Ishikawa (cell line): ENCODE data around the gene TPD52L2.

Source experiments
- CEBPB ChIP-seq: IDR thresholded peaks from 2 replicates; pipeline ENCODE4 v1.6.1; 2012
- CREB1 ChIP-seq: IDR thresholded peaks from 2 replicates; pipeline ENCODE4 v1.6.1; 2012; ENCODE audit warnings: low read depth
- EGR1 ChIP-seq: IDR thresholded peaks from 2 replicates; pipeline ENCODE4 v1.6.1; 2012
- EP300 ChIP-seq: IDR thresholded peaks from 2 replicates; pipeline ENCODE4 v1.6.1; 2012; ENCODE audit warnings: borderline replicate concordance
- FOXM1 ChIP-seq: IDR thresholded peaks from 2 replicates; pipeline ENCODE4 v1.6.1; 2012; ENCODE audit warnings: low read depth, borderline replicate concordance
- MAX ChIP-seq: IDR thresholded peaks from 2 replicates; pipeline ENCODE4 v1.6.1; 2012
- NFIC ChIP-seq: IDR thresholded peaks from 2 replicates; pipeline ENCODE4 v1.6.1; 2012
- RAD21 ChIP-seq: IDR thresholded peaks from 2 replicates; pipeline ENCODE4 v1.6.1; 2012; ENCODE audit warnings: low read depth
- TAF1 ChIP-seq: IDR thresholded peaks from 2 replicates; pipeline ENCODE4 v1.6.1; 2012; ENCODE audit warnings: low read depth, mild to moderate bottlenecking
- TCF12 ChIP-seq: IDR thresholded peaks from 2 replicates; pipeline ENCODE4 v1.6.1; 2012; ENCODE audit warnings: low read depth
- TEAD4 ChIP-seq: IDR thresholded peaks from 2 replicates; pipeline ENCODE4 v1.6.1; 2012
- USF1 ChIP-seq: IDR thresholded peaks from 2 replicates; pipeline ENCODE4 v1.6.1; 2012
- ZBTB7A ChIP-seq: IDR thresholded peaks from 2 replicates; pipeline ENCODE4 v1.6.1; 2012; ENCODE audit warnings: low read depth
- TF ChIP-seq, protein P1 (sequence below): IDR thresholded peaks from 2 replicates; pipeline ENCODE4 v1.6.1; 2012; ENCODE audit warnings: low read depth, mild to moderate bottlenecking

TPD52L2 gene

DNA sequence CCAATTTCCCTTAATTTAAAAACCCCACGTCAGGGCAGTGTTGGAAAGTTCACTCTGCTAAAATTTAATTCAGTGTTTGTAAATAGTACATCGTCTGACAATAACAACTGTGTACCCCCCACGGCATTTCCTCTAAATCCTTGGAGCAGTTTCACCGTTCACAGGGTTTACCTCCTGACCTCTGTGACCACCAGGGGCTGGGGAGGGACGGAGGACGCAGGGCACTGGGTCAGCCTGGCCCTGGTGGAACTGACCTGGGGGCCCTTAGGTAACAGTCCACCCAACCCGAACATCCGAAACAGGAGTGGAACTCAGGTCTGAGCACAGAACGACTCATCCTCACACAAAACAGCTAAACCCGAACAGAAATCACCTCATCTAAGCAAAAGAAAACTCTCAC, 36.1 kb upstream of the TPD52L2 start:
- TF ChIP-seq MAX (no peak), CEBPB (no peak), TEAD4 (no peak), USF1 (no peak), ZBTB7A (no peak), EGR1 (no peak), EP300 (no peak), TCF12 (no peak), RAD21 (no peak), CREB1 (no peak), TAF1 (no peak), FOXM1 (no peak), NFIC (no peak)
- TF ChIP-seq, protein P1, sequence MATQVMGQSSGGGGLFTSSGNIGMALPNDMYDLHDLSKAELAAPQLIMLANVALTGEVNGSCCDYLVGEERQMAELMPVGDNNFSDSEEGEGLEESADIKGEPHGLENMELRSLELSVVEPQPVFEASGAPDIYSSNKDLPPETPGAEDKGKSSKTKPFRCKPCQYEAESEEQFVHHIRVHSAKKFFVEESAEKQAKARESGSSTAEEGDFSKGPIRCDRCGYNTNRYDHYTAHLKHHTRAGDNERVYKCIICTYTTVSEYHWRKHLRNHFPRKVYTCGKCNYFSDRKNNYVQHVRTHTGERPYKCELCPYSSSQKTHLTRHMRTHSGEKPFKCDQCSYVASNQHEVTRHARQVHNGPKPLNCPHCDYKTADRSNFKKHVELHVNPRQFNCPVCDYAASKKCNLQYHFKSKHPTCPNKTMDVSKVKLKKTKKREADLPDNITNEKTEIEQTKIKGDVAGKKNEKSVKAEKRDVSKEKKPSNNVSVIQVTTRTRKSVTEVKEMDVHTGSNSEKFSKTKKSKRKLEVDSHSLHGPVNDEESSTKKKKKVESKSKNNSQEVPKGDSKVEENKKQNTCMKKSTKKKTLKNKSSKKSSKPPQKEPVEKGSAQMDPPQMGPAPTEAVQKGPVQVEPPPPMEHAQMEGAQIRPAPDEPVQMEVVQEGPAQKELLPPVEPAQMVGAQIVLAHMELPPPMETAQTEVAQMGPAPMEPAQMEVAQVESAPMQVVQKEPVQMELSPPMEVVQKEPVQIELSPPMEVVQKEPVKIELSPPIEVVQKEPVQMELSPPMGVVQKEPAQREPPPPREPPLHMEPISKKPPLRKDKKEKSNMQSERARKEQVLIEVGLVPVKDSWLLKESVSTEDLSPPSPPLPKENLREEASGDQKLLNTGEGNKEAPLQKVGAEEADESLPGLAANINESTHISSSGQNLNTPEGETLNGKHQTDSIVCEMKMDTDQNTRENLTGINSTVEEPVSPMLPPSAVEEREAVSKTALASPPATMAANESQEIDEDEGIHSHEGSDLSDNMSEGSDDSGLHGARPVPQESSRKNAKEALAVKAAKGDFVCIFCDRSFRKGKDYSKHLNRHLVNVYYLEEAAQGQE, result no peak

DNA sequence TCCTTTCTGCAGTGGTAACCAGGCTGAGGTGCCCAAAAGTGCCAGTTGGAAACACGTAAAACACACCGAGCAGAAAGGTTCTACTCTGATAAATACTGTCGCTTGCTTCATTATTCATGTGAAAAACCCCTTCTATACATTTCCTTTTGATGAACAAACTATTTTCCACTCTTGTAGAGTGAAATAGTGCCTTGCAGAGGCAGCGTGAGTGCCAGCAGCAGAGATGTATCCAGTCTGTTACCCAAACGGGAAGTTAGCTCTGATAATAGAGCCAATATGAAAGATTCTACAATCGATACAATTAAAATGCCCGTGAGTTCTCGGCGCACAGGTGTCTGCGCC, 35.5 kb upstream of the TPD52L2 start:
- no peak for TF ChIP-seq TEAD4
- TF ChIP-seq RAD21, result no peak
- no peak for TF ChIP-seq EP300
- no peak for TF ChIP-seq EGR1
- TF ChIP-seq USF1, result no peak

DNA sequence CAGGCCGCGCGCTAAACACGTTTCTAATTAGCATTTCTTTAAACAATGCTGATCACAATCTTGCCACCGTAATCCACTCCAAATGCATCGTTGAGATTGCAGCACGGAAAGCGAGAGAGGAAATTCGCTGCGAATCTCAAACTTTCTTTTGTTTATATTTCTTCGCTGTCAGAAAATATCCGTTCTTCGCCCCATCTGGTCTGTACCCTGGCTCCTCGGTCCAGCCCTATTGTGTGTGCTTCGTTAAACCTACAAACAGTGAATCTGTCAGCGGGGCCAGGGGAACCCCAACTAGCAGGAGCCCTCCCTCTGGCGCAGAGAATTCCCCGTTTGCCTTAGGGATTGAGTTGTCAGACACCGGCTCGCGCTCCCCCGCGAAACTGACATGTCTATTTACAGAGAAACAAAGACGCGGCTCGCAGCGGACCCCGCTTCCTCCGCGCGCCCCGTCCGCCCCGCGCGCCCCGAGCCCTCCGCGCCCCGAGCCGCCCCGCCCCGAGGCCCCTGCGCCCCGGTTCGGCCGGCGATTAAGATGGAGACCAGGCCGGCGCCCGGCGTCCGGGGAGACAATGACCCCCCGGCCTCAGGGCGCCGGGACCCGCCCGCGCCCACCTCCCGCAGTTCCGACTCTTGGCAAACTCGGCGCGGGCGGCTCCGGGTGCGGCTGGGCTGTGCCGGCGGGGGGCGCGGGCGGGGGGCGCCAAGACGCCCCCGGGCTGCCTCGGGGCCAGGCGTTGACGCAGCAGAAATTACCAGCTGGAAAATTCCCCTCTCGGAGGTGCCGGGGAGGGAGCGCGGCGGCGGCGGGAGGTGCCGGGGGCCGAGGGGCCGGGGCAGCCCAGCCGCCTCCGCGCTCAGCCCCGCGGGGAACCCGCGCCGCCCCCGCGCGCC, 34.9 kb upstream of the TPD52L2 start:
- TF ChIP-seq TEAD4 (no peak), NFIC (no peak), EGR1 (peak; percentile 45; the same call in 1 of the 2 replicates), ZBTB7A (peak; percentile 70)

DNA sequence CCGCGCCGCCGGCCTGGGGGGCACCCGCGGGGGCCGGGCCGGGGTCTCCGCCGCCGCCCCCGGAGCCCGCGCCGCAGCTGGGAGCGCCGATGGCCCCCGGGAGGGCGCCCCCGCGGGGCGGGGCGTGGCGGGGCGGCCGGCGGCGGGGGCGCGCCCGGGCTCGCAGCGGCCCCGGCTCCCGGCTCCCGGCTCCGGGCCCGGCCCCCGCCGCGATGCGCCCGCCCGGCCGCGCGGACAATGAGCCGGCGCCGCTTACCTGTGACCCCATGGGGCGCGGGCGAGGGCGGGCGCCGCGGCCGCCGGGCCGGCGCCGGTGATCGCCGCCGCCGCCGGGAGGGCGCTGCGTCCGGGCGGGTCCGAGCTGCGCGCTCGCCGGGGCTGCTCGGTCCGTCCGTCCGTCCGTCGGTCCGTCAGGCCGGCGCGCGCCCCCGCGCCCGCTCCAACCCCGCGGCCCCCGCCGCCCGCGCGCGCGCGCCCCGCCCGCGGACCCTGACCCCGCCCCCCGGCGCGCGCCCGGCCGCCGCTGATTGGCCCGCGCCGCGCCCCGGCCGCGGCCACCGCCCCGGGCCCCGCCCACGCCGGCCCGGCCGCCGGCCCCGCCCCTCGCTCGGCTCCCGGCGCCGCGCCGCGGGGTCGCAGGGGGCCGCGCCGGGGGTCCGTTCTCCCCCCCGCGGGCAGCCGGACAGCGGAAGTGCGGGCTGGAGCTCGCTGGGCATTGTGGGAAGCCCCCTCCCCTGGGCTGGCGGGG, 34.1 kb upstream of the TPD52L2 start, which contains the start of gene ZBTB46:
ZBTB46 (minus strand) TSS at position 424 of the 748 bp plus-strand sequence. CDS start 40,507 bp downstream, outside the sequence.
- TF ChIP-seq EGR1, result no peak
- peak; percentile 93; the same call in 1 of the 2 replicates for TF ChIP-seq ZBTB7A

- no peak for TF ChIP-seq EP300
- TF ChIP-seq ZBTB7A, result 0 out of 2 replicates have a peak, but pooled peaks have one; percentile 1
- no peak for TF ChIP-seq EGR1
These were observed 33.5 kb upstream of the TPD52L2 start for GRCh38 chr20:63831646-63831992.

DNA sequence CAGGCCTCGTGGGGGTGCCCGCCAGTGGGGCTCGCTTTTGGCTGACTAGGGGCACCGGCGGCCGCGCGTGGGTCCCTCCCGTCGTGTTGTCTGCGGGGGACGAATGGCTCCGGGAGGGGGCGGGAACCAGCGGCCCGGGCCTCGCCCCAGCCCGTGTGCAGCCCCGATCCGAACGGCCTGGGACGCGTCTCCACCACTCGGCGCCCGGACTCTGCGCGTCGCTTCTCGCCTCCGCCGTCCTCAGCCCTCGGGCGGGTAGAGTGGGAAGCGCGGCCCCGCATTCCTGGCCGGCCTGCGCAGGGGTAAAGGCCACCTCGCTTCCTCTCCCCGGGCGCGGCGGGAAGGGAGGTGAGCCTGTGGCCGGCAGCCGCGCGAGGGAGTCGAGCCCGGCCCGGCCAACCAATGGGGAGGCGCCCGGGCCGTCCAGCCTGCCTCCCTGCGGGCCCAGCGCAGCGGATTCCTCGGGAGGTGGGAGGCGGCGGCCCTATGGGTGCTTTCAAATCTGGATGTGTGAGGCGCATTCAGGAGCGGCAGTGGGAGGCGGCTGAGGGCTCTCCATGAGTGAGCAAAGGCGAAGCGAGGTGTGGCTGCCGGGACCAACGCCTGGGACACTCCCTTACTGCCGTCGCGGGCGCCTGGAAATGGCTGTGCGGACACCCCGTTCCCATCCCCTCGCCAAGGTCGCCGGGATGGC, 32.9 kb upstream of the TPD52L2 start:
- peak; percentile 55; the same call in 1 of the 2 replicates for TF ChIP-seq TEAD4
- TF ChIP-seq CEBPB, result no peak
- TF ChIP-seq USF1, result 0 out of 2 replicates have a peak, but pooled peaks have one; percentile 2
- TF ChIP-seq TAF1, result no peak
- no peak for TF ChIP-seq EP300
- TF ChIP-seq ZBTB7A, result 0 out of 2 replicates have a peak, but pooled peaks have one; percentile 24
- TF ChIP-seq MAX, result peak; percentile 69

DNA sequence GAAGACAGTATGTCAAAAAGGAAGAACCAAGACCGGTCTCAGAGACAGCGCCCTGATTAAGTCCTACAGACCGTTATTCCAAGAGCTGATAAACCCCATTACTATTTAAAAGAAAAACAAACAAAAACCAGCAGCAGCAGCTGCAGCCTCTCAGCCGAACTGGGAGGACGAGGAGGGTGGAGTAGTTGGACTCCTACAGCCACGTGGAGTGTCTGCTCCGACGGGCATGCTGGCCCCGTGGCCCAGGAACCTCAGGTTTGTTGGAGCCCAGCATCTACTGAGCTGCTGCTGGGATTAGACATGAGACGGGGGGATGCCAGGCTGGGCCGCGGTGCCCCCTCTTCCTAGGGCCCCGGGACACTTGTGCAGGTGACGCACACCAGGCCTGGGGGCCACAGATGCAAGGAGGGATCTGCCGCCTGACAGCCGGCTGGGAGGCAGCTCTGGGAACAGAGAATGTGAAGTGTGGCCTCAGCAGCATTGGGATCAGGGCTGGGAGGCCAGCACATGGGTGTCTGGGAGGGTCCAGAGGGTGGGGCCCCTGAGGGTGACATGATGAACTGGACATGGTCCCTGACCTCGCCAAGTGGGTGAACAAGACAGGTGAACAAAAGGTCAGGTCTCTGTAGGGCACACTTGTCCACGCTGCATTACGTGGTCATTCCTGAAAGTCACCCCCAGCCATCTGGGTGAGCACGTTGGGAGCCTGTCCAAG, 31.1 kb upstream of the TPD52L2 start:
- no peak for TF ChIP-seq CREB1
- TF ChIP-seq TAF1, result no peak
- no peak for TF ChIP-seq ZBTB7A
